K562 (cell line): ENCODE data around the gene VEGFB. TPM values are rescaled to one million over a fixed set of nuclear protein-coding genes. Genes with fewer than 3 reads are reported as not detected.

Experiments used
- CBFA2T3 ChIP-seq: fragments of 450-650 bp; IDR thresholded peaks from 2 replicates; pipeline ENCODE4 v1.6.1; 2017
- CBFB ChIP-seq: sonication (generic); formaldehyde crosslinking; IDR thresholded peaks from 2 replicates; pipeline ENCODE4 v1.4.0; 2020; ENCODE audit warnings: mild to moderate bottlenecking, missing genetic modification reagents
- CHD4 ChIP-seq: fragments of 200-600 bp; sonication (generic); IDR thresholded peaks from 3 replicates; pipeline ENCODE4 v1.6.1; 2012; ENCODE audit warnings: low read depth, mild to moderate bottlenecking, mixed read lengths, low read length, inconsistent platforms; ENCODE audit not compliant: insufficient read depth, insufficient replicate concordance, poor library complexity, severe bottlenecking
- DMBX1 ChIP-seq: fragments of 250-450 bp; sonication (Bioruptor Pico); IDR thresholded peaks from 2 replicates; pipeline ENCODE4 v1.8.0; 2022; ENCODE audit warnings: inconsistent platforms, mild to moderate bottlenecking, moderate library complexity, borderline replicate concordance
- ELF4 ChIP-seq: fragments of 450-650 bp; formaldehyde crosslinking; IDR thresholded peaks from 2 replicates; pipeline ENCODE4 v1.4.0; 2022; ENCODE audit warnings: missing genetic modification characterization
- ESRRB ChIP-seq: fragments of 250-450 bp; sonication (Bioruptor Pico); IDR thresholded peaks from 2 replicates; pipeline ENCODE4 v1.5.0; 2020; ENCODE audit warnings: mild to moderate bottlenecking, moderate library complexity, borderline replicate concordance
- FIP1L1 ChIP-seq: fragments of 200-400 bp; formaldehyde crosslinking; IDR thresholded peaks from 2 replicates; pipeline ENCODE4 v1.6.1; 2018; ENCODE audit warnings: mild to moderate bottlenecking, low read depth, low read length; ENCODE audit not compliant: poor library complexity, severe bottlenecking
- HMG20B ChIP-seq: fragments of 250-450 bp; sonication (Bioruptor Pico); IDR thresholded peaks from 2 replicates; pipeline ENCODE4 v1.5.0; 2021; ENCODE audit warnings: mild to moderate bottlenecking
- NFIC ChIP-seq: fragments of 450-650 bp; IDR thresholded peaks from 2 replicates; pipeline ENCODE4 v1.6.1; 2017; ENCODE audit warnings: mild to moderate bottlenecking, inconsistent platforms
- NR2C1 ChIP-seq, 2 experiments: fragments of 450-650 bp; IDR thresholded peaks; 2 replicates each; pipeline ENCODE4 v1.6.1; 2017; ENCODE audit warnings: mild to moderate bottlenecking in 2 of 2, antibody characterized with exemption in 1 of 2, inconsistent platforms in 1 of 2, missing compliant biosample characterization in 1 of 2, missing genetic modification characterization in 1 of 2
- RAD51 ChIP-seq: fragments of 450-650 bp; IDR thresholded peaks from 2 replicates; pipeline ENCODE4 v1.7.1; 2016; ENCODE audit warnings: low read depth, mild to moderate bottlenecking, borderline replicate concordance
- SMAD4 ChIP-seq: fragments of 250-450 bp; sonication (Bioruptor Pico); conservative IDR thresholded peaks from 2 replicates; pipeline ENCODE4 v1.8.0; 2021; ENCODE audit warnings: inconsistent platforms, mild to moderate bottlenecking, moderate library complexity
- SMC3 ChIP-seq: conservative IDR thresholded peaks from 2 replicates; pipeline ENCODE4 v1.6.1; 2011; ENCODE audit warnings: low read depth, low read length, improper control_type of control experiment; ENCODE audit not compliant: insufficient read depth
- THRAP3 ChIP-seq: fragments of 450-650 bp; IDR thresholded peaks from 2 replicates; pipeline ENCODE4 v1.6.1; 2016; ENCODE audit warnings: mild to moderate bottlenecking, inconsistent platforms, borderline replicate concordance
- ZNF263 ChIP-seq: sonication (generic); formaldehyde crosslinking; IDR thresholded peaks from 2 replicates; pipeline ENCODE4 v1.8.0; 2022; ENCODE audit warnings: mild to moderate bottlenecking, missing genetic modification reagents, borderline replicate concordance
- ZNF584 ChIP-seq: fragments of 200-800 bp; sonication (Bioruptor generic); IDR thresholded peaks from 2 replicates; pipeline ENCODE4 v1.6.1; 2016; ENCODE audit warnings: low read depth, mild to moderate bottlenecking, missing genetic modification characterization, missing compliant biosample characterization
- polyA plus RNA-seq, 8 experiments: library from polyadenylated mRNA; depleted of rRNA in 4 of 8; stranded (reverse) in 5 of 8; unstranded in 3 of 8; fragments of >200 nt; fragmentation: Nextera tagmentation in 2 of 8; fragmentation: Illumina TruSeq in 1 of 8; extraction: Ambion mirVana in 2 of 8; extraction: Trizol in 1 of 8; gene quantifications; 2 replicates each; pipeline versions ENCODE4 v1.2.1 to v1.2.3, GENCODE V29; 2011 to 2014; ENCODE audit warnings: inconsistent platforms in 1 of 8, missing spikeins in 1 of 8
- total RNA-seq, 7 experiments: library from RNA; depleted of rRNA in 6 of 7; stranded (reverse); fragments of >200 nt in 6 of 7; fragmentation: Illumina TruSeq in 2 of 7; extraction: Trizol in 2 of 7; gene quantifications; 2 replicates each; pipeline versions ENCODE4 v1.2.1 to v1.2.3, GENCODE V29; 2011 to 2021; ENCODE audit warnings: low replicate concordance in 1 of 7
- TF ChIP-seq, protein P1 (sequence below): sonication (generic); formaldehyde crosslinking; IDR thresholded peaks from 2 replicates; pipeline ENCODE4 v1.8.1; 2023; ENCODE audit warnings: mild to moderate bottlenecking, missing genetic modification reagents
- TF ChIP-seq, protein P2 (sequence below): IDR thresholded peaks from 2 replicates; pipeline ENCODE4 v1.6.1; 2012; ENCODE audit warnings: low read depth, low read length, improper control_type of control experiment, borderline replicate concordance
- TF ChIP-seq, protein P3 (sequence below): fragments of 250-450 bp; sonication (Bioruptor Pico); IDR thresholded peaks from 2 replicates; pipeline ENCODE4 v1.8.0; 2021; ENCODE audit warnings: borderline replicate concordance, mild to moderate bottlenecking, moderate library complexity; ENCODE audit not compliant: poor library complexity, severe bottlenecking
- TF ChIP-seq, protein P4 (sequence below): sonication (generic); formaldehyde crosslinking; IDR thresholded peaks from 2 replicates; pipeline ENCODE4 v1.8.1; 2023; ENCODE audit warnings: mild to moderate bottlenecking, missing genetic modification reagents

The VEGFB gene
- total and polyA plus RNA-seq, 9 of the 15 experiments (the other 6 are each of a cell fraction or from before 2014, with no cell fraction given): 11.0 to 83.4 (median 25.7) TPM

DNA sequence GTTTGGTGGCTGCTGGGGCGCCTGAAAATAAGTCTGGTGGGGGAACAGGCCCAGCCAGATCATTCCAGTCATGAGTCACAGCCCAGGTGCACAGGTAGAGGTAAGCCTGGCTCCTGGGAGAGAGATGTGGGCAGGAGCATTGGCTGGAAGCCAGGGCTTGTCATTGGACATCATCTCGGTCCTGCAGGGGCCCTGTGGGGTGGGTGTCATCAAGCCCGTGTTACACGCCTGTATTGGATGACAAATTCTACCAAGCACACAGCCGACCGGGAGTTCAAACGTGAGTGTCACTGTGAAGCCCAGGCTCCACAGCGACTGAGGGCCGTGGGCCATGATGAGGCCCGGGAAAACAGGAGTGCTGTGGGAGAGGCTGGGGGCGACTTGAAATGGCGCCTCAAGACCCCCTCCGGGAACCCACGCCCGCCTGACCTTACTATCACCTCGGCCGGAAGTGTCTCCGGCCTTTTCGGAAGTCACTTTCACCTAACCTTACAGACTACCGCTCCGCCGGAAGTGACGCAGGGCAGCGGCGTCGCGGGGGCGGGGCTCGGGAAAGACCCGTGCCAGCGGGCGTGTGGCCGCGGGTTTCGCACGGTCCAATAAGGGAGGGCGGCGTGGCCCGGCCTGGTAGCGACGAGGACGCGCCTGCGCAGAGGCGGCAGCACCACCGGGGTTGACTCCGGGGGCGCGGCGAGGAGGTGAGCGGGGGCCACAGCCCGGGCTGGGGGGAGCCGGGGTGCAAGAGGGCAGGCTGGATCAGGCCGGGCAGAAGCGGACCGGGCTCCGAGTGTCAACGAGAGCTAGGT, 6.3 kb downstream of the VEGFB start, which contains the start of gene FKBP2 (continued):
- peak; percentile 46; the same call in 1 of the 2 replicates for TF ChIP-seq ELF4
- TF ChIP-seq ZNF263 (CRISPR knock-in tag): no peak; the same call in 1 of the 2 replicates
- peak; percentile 63 for TF ChIP-seq CHD4
- TF ChIP-seq, protein P1, sequence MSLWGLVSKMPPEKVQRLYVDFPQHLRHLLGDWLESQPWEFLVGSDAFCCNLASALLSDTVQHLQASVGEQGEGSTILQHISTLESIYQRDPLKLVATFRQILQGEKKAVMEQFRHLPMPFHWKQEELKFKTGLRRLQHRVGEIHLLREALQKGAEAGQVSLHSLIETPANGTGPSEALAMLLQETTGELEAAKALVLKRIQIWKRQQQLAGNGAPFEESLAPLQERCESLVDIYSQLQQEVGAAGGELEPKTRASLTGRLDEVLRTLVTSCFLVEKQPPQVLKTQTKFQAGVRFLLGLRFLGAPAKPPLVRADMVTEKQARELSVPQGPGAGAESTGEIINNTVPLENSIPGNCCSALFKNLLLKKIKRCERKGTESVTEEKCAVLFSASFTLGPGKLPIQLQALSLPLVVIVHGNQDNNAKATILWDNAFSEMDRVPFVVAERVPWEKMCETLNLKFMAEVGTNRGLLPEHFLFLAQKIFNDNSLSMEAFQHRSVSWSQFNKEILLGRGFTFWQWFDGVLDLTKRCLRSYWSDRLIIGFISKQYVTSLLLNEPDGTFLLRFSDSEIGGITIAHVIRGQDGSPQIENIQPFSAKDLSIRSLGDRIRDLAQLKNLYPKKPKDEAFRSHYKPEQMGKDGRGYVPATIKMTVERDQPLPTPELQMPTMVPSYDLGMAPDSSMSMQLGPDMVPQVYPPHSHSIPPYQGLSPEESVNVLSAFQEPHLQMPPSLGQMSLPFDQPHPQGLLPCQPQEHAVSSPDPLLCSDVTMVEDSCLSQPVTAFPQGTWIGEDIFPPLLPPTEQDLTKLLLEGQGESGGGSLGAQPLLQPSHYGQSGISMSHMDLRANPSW (CRISPR knock-in tag): no peak
- TF ChIP-seq NFIC: peak; percentile 86
- TF ChIP-seq, protein P2, sequence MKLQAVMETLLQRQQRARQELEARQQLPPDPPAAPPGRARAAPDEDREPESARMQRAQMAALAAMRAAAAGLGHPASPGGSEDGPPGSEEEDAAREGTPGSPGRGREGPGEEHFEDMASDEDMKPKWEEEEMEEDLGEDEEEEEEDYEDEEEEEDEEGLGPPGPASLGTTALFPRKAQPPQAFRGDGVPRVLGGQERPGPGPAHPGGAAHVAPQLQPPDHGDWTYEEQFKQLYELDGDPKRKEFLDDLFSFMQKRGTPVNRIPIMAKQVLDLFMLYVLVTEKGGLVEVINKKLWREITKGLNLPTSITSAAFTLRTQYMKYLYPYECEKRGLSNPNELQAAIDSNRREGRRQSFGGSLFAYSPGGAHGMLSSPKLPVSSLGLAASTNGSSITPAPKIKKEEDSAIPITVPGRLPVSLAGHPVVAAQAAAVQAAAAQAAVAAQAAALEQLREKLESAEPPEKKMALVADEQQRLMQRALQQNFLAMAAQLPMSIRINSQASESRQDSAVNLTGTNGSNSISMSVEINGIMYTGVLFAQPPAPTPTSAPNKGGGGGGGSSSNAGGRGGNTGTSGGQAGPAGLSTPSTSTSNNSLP: no peak
- peak; percentile 63; the same call in 1 of the 2 replicates for TF ChIP-seq CBFB
- TF ChIP-seq NR2C1 (IDR thresholded peaks at IDR 0.05): peak; percentile 56
- TF ChIP-seq NR2C1 (tag; IDR thresholded peaks at IDR 0.05): peak; percentile 72
- no peak for TF ChIP-seq RAD51
- TF ChIP-seq SMC3: no peak
- no peak for TF ChIP-seq FIP1L1
- TF ChIP-seq THRAP3: no peak
- peak; percentile 4; the same call in 1 of the 2 replicates for TF ChIP-seq CBFA2T3
- TF ChIP-seq ESRRB: no peak
- TF ChIP-seq, protein P3, sequence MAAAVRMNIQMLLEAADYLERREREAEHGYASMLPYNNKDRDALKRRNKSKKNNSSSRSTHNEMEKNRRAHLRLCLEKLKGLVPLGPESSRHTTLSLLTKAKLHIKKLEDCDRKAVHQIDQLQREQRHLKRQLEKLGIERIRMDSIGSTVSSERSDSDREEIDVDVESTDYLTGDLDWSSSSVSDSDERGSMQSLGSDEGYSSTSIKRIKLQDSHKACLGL (CRISPR knock-in tag): no peak
- TF ChIP-seq, protein P4, sequence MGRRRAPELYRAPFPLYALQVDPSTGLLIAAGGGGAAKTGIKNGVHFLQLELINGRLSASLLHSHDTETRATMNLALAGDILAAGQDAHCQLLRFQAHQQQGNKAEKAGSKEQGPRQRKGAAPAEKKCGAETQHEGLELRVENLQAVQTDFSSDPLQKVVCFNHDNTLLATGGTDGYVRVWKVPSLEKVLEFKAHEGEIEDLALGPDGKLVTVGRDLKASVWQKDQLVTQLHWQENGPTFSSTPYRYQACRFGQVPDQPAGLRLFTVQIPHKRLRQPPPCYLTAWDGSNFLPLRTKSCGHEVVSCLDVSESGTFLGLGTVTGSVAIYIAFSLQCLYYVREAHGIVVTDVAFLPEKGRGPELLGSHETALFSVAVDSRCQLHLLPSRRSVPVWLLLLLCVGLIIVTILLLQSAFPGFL (CRISPR knock-in tag): no peak
- peak; percentile 66 for TF ChIP-seq SMAD4 (CRISPR knock-in tag)
- TF ChIP-seq ZNF584: 0 out of 2 replicates have a peak, but pooled peaks have one; percentile 51
- TF ChIP-seq DMBX1 (CRISPR knock-in tag): no peak; the same call in 1 of the 2 replicates
- no peak for TF ChIP-seq HMG20B (CRISPR knock-in tag)
